ENCODE data around the gene OSBPL3. TPM values are rescaled to one million over a fixed set of nuclear protein-coding genes. Genes with fewer than 3 reads are reported as not detected.
A peak's percentile ranks its signal among the peaks of the same experiment; 100 is the strongest.

OSBPL3 gene
- total RNA-seq, 1 donor from 2014 or later, result 43.8 TPM

DNA sequence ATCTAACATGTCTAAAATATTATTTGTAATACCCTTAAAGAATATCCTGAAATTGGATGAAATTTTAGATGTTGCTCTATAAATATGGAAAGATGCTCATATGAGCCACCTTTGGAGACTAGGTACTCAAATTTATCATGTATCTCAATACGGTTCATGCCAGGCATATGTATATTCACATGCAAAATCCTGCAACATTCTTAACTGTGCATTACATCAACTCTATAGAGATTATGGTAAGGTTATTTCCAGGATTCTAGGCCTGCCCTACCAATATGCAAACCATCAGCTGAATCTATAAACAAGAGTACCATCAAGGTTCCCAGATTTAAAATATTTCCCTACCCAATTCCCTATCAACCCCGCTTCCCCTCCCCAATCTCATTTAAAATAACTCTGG lies 27.5 kb downstream of the OSBPL3 start:
- DNase-seq (ENCODE audit: low read depth), result no peak

DNA sequence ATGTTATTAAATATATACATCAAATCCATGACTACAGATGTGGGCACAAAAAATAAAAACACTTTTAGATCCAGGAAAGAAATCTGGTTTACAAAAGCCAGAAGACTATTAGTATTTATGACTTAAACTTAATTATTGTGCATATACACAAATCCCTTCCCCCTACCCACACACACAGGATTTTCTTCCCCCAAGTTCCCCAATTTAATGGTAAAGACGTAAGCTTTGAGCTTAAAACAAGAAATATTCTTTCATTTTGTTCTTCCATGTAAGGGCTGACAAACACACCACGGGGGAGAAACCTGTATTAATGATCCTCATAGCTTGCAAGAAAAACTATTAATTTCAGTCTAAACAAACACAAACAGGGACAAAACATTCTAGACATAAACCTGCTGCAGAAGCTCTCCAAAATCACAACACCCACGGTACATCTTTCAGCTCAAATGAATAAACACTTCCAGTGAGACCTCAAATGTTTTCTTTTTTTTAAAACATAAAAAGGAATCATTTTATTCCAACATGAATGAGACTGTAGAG lies 28.5 kb downstream of the OSBPL3 start:
- no peak for DNase-seq (ENCODE audit: low read depth)

DNA sequence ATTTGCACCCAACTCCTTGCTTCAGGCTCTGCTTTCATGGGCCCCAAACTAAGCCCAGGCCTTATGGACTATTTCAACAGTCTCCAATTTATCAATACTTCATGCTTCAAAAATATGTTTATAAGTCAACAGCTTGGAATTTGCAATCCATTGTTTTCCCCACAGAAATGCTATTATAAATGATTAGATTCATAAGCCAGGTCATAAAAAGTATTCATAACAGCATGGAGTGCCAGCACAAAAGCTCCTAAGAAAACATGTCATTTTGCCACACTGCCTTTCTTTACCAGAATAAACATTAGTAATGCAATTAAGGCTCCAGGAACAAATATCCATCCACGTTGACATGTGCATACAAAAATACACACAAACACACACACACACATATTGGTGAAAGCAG lies 30.1 kb downstream of the OSBPL3 start:
- DNase-seq (ENCODE audit: low read depth), result no peak

DNA sequence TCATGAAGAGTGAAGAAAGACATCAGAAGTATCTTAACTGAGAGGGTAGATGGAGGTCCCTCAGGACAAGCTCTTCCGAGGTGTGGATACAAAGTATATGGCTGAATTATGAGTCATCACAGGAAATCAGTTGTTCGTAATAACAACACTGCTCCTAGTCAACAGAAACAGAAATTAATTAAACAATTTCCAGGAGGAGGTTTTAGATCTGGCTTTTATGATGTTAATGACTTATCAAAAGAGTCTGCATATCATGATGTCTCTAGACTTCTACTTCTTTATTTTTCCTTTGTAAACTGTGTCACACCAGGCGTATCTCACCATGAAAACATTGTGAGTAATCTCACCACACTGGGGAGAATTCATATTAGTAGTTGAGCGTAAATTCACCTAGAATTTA lies 31.2 kb downstream of the OSBPL3 start:
- DNase-seq (ENCODE audit: low read depth), result peak; percentile 42

DNA sequence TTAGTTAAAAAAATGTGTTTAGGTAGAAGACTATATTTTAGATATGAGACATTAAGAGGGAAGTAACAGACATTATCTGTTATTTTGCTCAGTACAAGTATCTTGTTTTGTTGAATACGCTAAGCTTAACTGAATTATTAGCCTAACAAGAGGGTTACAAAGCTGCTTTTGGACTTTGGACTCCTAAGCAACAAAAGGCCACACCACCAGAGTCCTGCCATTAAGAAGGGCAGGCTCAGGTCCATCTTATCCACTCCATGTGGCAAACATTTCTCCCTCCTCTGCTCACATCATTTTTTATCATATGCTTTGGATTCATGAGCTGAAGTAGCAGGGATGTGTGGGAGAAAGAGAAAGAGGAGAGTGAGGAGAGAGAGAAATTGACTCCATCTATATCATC lies 33.5 kb downstream of the OSBPL3 start:
- DNase-seq (ENCODE audit: low read depth), result no peak

DNA sequence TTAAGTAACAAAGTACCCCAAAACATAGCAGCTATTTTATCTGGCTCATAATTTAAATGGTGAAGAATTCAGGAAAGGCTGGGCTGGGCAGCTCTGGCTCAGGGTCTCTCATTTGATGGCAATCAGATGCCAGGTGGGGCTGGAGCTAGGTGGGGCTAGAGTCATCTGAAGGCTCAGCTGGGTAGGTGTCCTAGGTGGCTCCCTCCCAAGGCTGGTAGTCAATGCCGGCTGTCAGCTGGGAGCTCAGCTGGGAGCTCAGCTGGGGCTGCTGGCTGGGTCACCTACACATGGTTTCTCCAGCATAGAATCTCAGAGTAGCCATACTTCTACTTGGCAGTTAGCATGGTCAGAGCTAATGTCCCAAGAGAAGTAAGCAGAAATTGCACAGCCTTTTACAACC lies 34.1 kb downstream of the OSBPL3 start:
- DNase-seq (ENCODE audit: low read depth), result no peak

DNA sequence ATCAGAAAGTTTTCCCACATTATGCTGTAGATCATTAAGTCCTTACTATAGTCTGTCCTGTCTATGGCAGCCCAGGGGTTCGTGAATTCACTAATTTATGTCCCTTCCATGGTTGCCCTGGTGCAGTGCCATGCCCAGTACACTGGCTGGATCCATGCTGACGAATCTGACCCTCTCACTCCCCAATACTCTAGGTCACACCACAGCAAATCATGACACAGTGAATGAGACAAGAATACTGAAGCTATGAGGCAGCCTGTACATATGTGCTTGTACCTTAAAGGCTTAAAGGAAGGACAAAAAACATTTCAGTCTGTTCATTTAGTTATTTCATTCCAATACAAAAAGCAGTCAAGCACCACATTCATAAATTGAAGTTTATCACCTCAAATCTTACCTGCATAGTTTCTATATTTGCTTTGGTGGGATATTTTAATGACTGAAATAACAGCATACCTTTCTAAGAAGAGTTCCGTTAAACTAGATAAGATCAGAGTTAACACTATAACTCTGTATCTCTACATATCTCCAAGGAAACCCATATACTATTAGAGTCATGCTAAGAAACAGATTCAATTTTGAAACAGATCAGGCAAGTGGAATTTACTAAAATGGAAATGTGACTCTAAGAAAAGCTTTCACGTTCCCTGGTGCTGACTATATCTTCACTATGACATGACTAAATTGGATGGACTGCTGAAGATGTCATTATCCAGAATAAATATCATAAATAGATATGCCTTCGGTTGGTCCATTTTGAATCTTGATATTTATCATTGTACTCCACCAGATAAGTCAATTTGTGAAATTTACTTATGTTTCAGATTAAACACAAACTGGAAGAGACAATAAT lies 36.7 kb downstream of the OSBPL3 start:
- DNase-seq (ENCODE audit: low read depth), result no peak

DNA sequence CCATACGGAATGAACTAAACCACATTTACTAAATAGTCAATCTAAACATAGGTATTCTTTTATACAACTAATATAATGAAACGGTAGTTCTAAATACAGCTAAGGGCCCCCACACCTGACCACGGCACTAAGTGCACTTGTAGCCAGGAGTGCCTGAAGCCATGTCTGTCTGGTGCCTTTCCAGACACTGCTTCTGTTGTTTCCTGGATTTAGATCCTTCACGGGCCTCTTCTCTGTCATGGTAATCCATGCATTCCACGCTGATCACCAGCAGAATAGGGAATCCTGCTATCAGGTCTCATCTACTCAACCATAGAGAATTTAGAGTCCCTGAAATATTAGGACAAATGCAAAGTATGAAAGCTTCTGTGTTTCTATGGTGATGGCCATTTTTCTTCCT lies 37.8 kb downstream of the OSBPL3 start:
- DNase-seq (ENCODE audit: low read depth), result no peak

DNA sequence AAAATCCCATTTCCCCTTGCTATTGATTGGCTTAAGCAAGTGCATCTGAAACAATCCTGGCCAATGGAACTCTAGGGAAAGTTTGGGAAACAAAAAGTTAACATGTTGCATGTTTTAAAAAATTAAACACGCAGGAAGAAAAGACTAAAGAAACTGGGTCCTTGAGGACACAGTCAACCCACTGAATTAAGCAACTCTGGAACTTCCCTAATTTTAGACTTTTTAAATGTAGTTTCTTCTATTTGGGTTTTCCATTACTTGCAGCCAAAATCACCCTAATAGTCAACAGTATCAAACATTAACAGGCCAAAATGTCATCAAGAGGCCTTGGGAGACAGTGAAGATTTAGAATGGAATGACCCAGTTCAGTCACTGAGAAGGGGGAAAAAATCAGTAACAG lies 40.6 kb downstream of the OSBPL3 start:
- no peak for DNase-seq (ENCODE audit: low read depth)

DNA sequence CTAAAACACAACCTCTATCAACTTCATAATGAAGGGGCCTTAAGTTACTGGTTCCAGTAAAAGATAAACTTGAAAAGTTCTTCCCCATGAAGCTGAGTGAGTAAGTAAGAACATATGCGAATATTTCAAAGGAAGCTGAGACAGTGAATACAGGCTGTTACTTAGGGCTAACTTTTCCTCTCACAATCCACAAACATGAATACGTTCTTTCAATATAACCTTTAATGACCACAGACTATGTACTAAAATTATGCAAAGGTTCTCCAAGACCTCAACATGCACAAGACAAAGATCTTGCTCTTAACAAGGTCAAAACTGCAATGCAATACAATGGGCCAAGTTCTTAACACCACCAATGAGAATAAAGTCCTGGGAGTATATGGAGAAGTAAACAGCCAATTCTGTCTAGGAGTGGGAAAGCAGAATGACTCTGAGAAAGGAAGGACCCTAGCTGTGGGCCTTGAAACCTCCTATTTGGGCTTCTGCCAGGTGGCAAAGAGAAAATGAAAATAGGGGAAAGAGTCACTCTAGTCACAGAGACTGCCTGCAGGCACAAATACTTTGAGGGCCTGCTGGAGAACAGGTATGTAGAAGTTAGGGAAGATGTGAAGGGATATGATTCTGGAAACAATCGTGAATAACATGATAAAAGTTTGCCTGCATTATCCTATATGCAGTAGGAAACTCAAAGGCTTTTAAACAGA lies 43.7 kb downstream of the OSBPL3 start:
- DNase-seq (ENCODE audit: low read depth), result peak; percentile 69

DNA sequence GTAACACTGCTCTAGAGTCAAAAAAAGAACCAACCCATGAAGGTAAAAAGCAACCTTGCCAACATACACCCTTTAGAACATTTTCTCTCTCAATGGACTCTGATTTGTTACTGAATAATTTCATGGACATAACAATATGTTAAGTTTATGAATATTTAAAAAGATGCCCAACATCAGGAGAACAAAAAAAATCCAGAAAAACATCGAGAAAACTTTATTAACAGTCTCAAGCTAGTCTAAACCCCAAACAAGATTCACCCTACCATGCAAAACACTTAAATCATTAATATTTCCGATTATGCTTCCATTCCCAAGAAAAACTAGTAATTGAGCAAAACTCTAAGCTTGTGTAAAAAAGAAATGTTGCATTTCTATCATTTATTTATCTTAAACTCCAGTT lies 46.7 kb downstream of the OSBPL3 start:
- no peak for DNase-seq (ENCODE audit: low read depth)

DNA sequence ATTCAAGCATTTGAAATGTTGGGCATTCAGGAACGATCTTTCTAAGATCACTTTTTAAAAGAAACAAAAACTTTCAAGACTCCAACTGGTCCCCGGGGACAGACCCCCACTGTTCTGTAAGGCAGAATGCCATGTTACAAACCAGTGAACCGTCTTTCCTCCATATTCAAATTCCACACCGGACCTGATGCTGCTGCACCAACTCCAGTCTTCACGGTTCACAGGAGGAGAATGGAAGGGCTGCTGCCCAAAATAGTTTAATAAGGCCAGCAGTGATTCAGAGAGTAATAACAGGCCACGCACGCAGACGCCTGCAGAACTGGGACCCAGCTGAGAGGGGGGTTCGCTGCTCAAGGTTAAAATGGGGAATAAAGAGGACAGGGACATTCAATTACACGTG lies 47.2 kb downstream of the OSBPL3 start:
- DNase-seq (ENCODE audit: low read depth), result peak; percentile 82

DNA sequence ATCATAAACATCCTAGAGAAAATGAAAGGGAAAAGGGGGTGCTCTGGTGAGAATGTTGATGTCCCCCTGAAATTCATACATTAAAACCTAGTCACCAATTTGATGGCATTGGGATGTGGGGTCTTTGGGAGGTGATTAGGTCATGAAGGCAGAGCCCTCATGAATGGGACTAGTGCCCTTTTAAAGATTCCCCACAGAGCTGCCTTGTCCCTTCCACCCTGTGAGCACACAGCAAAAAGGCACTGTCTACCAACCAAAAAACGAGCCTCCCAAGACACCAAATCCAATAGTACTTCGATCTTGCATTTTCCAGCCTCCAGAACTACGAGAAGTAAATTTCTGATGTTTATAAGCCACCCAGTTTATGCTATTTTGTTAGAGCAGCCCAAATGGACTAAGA lies 47.6 kb downstream of the OSBPL3 start:
- no peak for DNase-seq (ENCODE audit: low read depth)

DNA sequence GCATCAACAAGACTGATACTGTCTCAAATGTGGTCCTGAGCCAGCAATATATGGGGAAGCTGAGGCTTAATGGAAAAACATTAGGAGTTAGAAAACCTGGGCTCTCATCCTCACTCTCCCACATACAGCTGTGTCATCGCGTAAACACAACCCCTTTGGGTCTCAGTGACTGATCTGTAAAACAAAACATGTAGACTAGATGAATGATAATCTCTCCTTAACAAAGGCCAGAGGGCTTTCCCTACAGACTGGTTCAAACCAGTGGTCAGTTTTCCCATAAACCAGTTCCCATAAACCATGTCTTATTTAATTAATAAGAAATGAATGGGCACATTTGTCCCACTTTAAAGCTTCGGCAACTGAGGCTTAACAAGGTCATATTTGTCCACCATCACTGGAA lies 48.1 kb downstream of the OSBPL3 start:
- DNase-seq (ENCODE audit: low read depth), result no peak

DNA sequence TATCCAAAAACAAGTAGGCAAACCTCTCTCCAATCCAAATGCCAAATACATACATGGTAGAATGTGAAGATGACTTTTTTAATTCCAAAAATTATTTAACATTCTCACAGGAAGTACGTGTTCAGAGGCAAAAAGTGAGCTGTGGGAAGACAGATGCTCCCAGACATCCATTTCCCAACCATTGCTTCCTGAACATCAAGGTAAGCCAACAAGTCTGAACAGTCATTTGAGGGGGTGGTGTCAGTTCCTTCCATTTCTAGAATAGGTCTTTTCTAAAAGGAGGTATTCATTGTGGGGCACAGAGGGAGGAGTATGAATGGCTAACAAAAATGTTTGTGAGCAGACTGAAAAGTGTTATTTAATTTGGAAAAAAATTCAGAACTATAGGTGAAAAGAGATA lies 49.1 kb downstream of the OSBPL3 start:
- no peak for DNase-seq (ENCODE audit: low read depth)

DNA sequence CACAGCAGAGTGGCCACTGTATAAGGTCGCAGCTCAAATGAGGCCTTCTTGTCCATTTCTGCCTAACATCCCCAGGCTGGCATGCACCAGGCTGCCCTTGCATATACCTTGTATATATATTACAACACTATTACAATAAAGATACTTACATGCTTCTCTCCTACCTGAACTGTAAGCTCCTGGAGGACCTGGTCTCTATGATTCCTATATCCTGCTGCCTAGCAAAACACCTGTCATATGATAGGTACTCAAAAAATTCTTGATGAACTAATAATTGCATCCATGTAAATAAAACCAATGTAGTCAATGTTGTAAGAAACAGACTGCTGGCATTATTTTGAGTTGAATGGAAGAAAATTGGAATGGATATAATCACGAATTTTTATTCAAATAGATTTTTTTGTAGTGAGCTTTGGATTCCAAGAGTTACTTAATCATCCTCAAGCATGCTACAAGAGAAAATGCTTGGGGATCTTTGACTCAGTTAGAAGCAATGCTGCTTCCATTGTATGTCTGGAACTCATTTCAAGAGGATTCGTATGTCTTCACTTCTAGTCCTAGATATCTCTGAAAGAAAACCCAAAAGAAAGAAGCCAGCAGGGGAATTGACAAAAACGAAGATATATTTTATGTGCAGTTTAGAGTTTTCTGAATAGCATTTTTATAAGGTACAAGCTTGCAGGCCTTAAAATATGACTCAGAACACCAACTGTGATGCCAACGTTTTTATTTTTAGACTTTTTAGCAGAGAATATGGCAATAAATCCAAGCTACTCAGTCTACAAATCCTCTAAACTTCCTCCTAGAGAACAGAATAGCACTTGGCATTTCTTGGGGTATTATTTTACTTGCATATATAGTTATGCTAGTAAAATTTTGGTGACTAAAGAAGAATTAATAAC lies 53.1 kb downstream of the OSBPL3 start:
- peak; percentile 61 for DNase-seq (ENCODE audit: low read depth)

DNA sequence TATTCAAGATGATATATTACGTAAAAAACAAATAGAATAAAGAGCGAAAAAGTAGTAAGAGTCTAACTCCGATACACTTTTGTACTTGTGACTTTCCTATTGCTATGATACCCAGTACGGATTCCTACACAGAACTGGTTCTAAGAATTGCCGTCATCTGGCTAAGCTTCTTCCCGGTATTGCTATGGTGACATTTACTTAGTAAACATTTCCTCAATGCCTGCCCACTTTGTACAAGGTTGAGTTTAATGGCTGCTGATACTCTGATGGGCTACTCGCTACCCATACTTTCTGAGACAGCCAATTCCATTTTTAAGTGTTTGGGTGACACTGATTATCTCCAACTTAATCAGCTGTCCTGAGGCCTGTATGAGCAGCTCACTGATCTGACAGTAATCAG lies 55.6 kb downstream of the OSBPL3 start:
- DNase-seq (ENCODE audit: low read depth), result no peak

DNA sequence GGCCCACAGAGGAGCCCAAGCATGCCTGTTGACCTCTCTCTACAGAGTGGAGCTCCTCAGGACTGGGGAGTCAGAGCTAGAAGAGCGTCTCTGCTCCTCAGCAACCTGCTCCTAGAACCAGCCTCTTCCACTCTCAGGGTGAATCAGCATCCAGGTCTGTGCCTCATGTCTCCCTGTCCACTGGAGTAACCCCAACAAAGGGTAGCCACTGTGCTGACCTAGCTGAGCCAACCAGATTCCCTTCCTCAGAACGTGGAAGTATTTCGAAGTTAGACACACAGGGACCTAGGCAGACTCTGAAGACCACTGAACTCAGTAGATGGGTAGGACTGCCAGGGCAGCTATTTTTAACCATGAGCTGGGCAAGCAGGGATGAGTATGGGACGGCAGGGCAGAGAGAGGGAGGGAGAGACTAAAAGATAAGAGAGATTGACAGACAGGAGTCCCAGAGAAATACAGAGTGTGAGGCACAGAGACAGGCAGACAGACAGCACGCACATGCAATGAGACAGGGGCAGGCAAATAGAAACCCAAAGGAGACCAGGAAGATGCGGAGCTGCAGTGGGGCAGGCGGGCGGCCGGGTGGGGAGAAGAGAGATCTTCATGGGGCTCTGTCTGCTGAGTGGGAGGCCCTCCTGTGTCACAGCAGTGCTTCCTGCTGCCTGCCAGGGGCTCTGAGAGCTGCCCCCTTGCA lies 56.7 kb downstream of the OSBPL3 start:
- no peak for DNase-seq (ENCODE audit: low read depth)

DNA sequence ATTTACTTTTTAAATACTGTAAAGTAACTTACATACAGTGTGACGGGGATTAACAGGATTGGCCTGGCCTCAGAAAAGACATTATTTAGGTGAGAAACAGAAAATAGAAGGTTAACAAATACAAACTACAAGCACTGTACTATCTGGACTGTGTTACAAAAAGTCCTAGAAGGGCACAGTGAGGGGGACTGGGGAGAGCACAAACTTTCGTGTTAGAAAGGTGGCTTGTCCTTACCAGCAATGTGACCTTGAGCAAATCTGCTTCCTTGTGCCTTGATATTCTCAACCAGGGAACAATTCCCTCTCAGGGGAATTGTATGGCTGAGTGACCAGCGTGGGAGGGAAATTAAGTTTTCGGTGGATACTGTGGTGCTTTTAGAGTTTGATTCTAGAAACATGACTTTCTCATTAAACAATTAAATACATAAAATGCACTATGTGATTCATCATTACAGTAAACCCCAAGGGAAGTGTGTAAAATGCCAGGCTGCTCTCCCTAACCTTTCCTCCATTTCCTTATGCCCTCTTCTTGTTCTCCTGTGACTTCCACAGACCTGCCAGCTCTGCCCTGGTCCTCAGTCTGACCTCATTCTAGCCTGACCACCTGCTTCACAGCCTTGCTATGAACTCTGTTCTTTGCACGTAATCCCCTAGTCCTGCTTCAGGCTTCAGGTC lies 57.7 kb downstream of the OSBPL3 start:
- peak; percentile 75 for DNase-seq (ENCODE audit: low read depth)

DNA sequence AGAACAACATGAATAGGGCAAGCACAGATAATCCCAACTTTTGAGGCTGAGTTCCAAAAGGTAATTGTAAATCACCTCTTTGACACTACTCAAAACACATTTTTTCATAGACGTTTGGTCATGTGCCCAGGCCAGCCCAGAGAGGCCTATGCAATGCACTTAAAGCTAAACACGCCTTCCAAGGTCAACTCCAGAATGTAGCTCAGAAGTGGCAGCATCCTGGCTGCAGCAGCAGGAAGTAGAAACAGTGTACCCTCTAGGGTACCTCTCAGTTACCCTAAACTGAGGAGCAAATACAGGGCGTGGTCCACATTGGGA lies 58.7 kb downstream of the OSBPL3 start:
- DNase-seq (ENCODE audit: low read depth), result no peak

All from renal cortical epithelial cell (primary cell).